ELF-1 (cell line): ENCODE results near the gene SLC39A11.
"Not testable (repeated sequence)": the region's sequence is repeated elsewhere in the genome, so short reads cannot be mapped to it uniquely, and the experiment has no call there.

Source experiments
- DNase-seq: peaks from one replicate; pipeline ENCODE4 v3.0.0-alpha.2; 2016; ENCODE audit warnings: low read depth, low spot score

SLC39A11 gene

GRCh38 chr17:73071066-73071999 lies 21.2 kb downstream of the SLC39A11 start:
- DNase-seq, result no peak

- no peak for DNase-seq
Measured at GRCh38 chr17:73069841-73070240, 22.6 kb downstream of the SLC39A11 start.

GRCh38 chr17:73069164-73069770 lies 23.2 kb downstream of the SLC39A11 start:
- no peak for DNase-seq

GRCh38 chr17:73068322-73069153 lies 23.9 kb downstream of the SLC39A11 start:
- peak; percentile 50 for DNase-seq

- DNase-seq, result not testable (repeated sequence)
Measured at GRCh38 chr17:73067699-73068098, 24.8 kb downstream of the SLC39A11 start.

GRCh38 chr17:73067075-73067474 lies 25.4 kb downstream of the SLC39A11 start:
- no peak for DNase-seq

- DNase-seq, result no peak
Measured at GRCh38 chr17:73066148-73066884, 26.2 kb downstream of the SLC39A11 start.

GRCh38 chr17:73065376-73065775 lies 27.1 kb downstream of the SLC39A11 start:
- DNase-seq, result no peak

- no peak for DNase-seq
Measured at GRCh38 chr17:73064084-73064938, 28.2 kb downstream of the SLC39A11 start.

GRCh38 chr17:73062726-73063125 lies 29.8 kb downstream of the SLC39A11 start:
- no peak for DNase-seq

GRCh38 chr17:73061161-73061560 lies 31.3 kb downstream of the SLC39A11 start:
- no peak for DNase-seq

- no peak for DNase-seq
Measured at GRCh38 chr17:73060721-73061120, 31.8 kb downstream of the SLC39A11 start.

- not testable (repeated sequence) for DNase-seq
Measured at GRCh38 chr17:73059713-73060112, 32.8 kb downstream of the SLC39A11 start.

GRCh38 chr17:73058022-73058421 lies 34.5 kb downstream of the SLC39A11 start:
- no peak for DNase-seq

- no peak for DNase-seq
Measured at GRCh38 chr17:73057196-73057595, 35.3 kb downstream of the SLC39A11 start.

GRCh38 chr17:73052923-73053322 lies 39.6 kb downstream of the SLC39A11 start:
- no peak for DNase-seq

- no peak for DNase-seq
Measured at GRCh38 chr17:73050797-73051196, 41.7 kb downstream of the SLC39A11 start.

- DNase-seq, result no peak
Measured at GRCh38 chr17:73048170-73048569, 44.3 kb downstream of the SLC39A11 start.

GRCh38 chr17:73045724-73046123 lies 46.8 kb downstream of the SLC39A11 start:
- DNase-seq, result no peak
